Measurements from ENCODE around the gene NUSAP1. TPM values are rescaled to one million over a fixed set of nuclear protein-coding genes. Genes with fewer than 3 reads are reported as not detected.
"Not testable (repeated sequence)": the region's sequence is repeated elsewhere in the genome, so short reads cannot be mapped to it uniquely, and the experiment has no call there.

NUSAP1 gene
- total RNA-seq, 1 experiment from 2014 or later, result 88.0 TPM

DNA sequence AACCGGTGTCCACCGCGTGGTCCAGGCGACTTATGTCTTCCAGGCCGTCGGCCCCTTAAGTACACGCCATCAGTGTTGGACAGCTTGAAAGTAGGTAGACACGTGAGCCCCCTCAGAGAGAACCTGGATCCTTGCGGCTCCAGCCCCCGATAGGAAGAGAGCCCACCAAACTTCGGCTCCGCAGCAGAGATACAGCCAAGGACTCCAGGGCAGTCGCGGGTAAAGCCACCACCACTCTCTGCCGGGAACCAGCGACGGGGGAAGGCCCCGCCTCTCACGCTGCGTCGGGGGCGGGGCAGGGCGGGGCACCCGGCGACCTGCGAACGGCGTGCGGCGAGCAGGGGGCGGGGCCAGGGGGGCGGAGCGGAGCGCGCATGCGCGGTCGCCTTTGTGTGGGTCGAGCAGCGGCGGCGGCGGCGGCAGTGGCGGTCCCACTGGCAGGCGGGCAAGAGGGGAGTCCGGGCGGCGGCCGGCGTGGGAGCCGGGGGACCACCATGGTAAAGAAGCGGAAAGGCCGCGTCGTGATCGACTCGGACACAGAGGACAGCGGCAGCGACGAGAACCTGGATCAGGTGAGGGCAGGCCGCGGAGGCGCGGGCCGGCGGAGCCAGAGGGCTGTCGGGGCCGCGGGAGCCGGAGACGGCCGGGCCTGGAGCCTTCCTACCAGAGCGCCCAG lies 84.2 kb downstream of the NUSAP1 start, which contains the start of gene RTF1:
Gene RTF1, plus strand, starts transcription at position 354 of the 676 bp plus-strand sequence. Its CDS starts 21 bp downstream, at position 375.
- CTCF ChIA-PET, result no interaction called here
- H3K4me1 Mint-ChIP-seq (ENCODE audit: low read depth, unreplicated experiment), result no peaks in the 10 kb centered on the region
- peaks cover 20% of the 10 kb centered on the region for H3K36me3 Mint-ChIP-seq (ENCODE audit: insufficient read depth, unreplicated experiment)
- DNase-seq, result peak; percentile 92
- no peaks in the 10 kb centered on the region for H3K9me3 Mint-ChIP-seq (ENCODE audit: low read depth, unreplicated experiment)
- H3K4me3 Mint-ChIP-seq (ENCODE audit: low read depth, unreplicated experiment), result peak within 1 kb of the TSS; percentile 84
- BruUV-seq (replicated peaks), result no TSS peak
- intact Hi-C loops (cut with micrococcal nuclease; ENCODE audit: unreplicated experiment), result no loop called here
- no peak for TF ChIP-seq CTCF (IDR thresholded peaks at IDR 0.05; ENCODE audit: unreplicated experiment)
- no peaks in the 10 kb centered on the region for H3K27me3 Mint-ChIP-seq (ENCODE audit: unreplicated experiment)
- peak within 1 kb of the TSS; percentile 22 for H3K27ac Mint-ChIP-seq (ENCODE audit: unreplicated experiment)

DNA sequence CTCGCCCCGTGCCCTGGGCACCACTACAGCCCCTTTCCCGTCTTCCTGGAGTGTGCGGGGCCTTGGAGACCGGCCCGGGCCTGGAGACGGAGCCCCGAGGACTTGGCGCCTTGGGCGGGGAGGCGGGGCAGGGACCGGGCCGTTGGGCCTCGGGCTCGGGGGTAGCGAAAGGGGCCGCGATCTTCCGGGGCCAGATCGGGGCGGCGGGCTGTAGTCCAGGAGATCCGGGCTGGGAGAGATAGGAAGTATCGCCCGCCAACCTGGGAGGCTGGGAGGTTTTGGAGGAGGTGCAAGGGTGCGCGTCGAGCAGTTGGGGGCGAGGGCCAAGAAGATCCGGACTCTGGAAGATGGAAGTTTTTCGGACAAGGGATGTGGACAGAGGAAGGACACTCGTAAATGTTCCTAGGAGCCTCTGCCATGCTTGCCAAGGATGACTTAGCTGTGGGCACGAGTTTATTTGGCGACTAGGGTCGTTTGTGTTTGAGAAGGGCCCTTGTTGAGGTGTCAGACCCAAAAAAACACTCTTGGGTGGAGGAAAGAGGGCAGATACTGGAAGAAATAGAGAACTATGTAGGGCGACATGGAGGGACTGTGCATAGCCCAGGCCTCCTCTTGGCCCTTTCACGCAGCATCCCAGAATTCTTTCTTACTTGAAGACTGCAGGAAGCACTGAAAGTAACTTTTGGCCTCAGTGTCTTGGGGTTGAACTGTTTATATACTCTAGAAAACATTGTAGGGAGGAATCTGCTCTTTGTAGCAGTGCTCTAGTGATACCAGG lies 84.9 kb downstream of the NUSAP1 start:
- DNase-seq, result no peak
- H3K4me1 Mint-ChIP-seq (ENCODE audit: low read depth, unreplicated experiment), result no peaks in the 10 kb centered on the region
- intact Hi-C loops (cut with micrococcal nuclease; ENCODE audit: unreplicated experiment), result no loop called here
- H3K27ac Mint-ChIP-seq (ENCODE audit: unreplicated experiment), result peak overlapping the region; percentile 22
- TF ChIP-seq CTCF (IDR thresholded peaks at IDR 0.05; ENCODE audit: unreplicated experiment), result no peak
- peaks cover 20% of the 10 kb centered on the region for H3K36me3 Mint-ChIP-seq (ENCODE audit: insufficient read depth, unreplicated experiment)
- BruUV-seq (replicated peaks), result no TSS peak
- CTCF ChIA-PET, result no interaction called here
- peak overlapping the region; percentile 84 for H3K4me3 Mint-ChIP-seq (ENCODE audit: low read depth, unreplicated experiment)
- H3K9me3 Mint-ChIP-seq (ENCODE audit: low read depth, unreplicated experiment), result no peaks in the 10 kb centered on the region
- no peaks in the 10 kb centered on the region for H3K27me3 Mint-ChIP-seq (ENCODE audit: unreplicated experiment)

- Mint-ChIP-seq H3K27me3 (ENCODE audit: unreplicated experiment) (no peaks in the 10 kb centered on the region), H3K9me3 (ENCODE audit: low read depth, unreplicated experiment) (no peaks in the 10 kb centered on the region), H3K36me3 (ENCODE audit: insufficient read depth, unreplicated experiment) (no peaks in the 10 kb centered on the region), H3K4me1 (ENCODE audit: low read depth, unreplicated experiment) (peaks cover 1% of the 10 kb centered on the region), H3K27ac (ENCODE audit: unreplicated experiment) (no peak overlapping the region), H3K4me3 (ENCODE audit: low read depth, unreplicated experiment) (no peak overlapping the region)
- no peak for TF ChIP-seq CTCF (IDR thresholded peaks at IDR 0.05; ENCODE audit: unreplicated experiment)
- intact Hi-C loops (cut with micrococcal nuclease; ENCODE audit: unreplicated experiment), result no loop called here
- CTCF ChIA-PET, result no interaction called here
- DNase-seq, result no peak
- BruUV-seq (replicated peaks), result no TSS peak
Observed at GRCh38 chr15:41423979-41424659, 91.4 kb downstream of the NUSAP1 start.

DNA sequence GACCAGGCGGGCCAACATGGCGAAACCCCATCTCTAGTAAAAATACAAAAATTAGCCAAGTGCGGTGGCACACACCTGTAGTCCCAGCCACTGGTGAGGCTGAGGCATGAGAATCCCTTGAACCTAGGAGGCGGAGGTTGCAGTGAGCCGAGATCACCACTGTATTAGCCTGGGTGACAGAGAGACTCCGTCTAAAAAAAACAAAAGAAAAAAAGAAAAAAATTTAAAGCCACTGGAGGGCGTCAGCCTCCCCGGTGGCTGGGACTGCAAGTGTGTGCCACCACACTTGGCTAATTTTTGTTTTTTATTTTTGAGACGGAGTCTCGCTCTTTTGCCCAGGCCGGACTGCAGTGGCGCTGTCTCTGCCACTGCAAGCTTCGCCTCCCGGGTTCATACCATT lies 92.1 kb downstream of the NUSAP1 start:
- no peaks in the 10 kb centered on the region for H3K36me3 Mint-ChIP-seq (ENCODE audit: insufficient read depth, unreplicated experiment)
- no peak overlapping the region for H3K27ac Mint-ChIP-seq (ENCODE audit: unreplicated experiment)
- TF ChIP-seq CTCF (IDR thresholded peaks at IDR 0.05; ENCODE audit: unreplicated experiment), result no peak
- DNase-seq, result no peak
- no TSS peak for BruUV-seq (replicated peaks)
- H3K4me1 Mint-ChIP-seq (ENCODE audit: low read depth, unreplicated experiment), result peaks cover 8% of the 10 kb centered on the region
- no peak overlapping the region for H3K4me3 Mint-ChIP-seq (ENCODE audit: low read depth, unreplicated experiment)
- H3K9me3 Mint-ChIP-seq (ENCODE audit: low read depth, unreplicated experiment), result no peaks in the 10 kb centered on the region
- H3K27me3 Mint-ChIP-seq (ENCODE audit: unreplicated experiment), result no peaks in the 10 kb centered on the region
- intact Hi-C loops (cut with micrococcal nuclease; ENCODE audit: unreplicated experiment), result no loop called here
- CTCF ChIA-PET, result no interaction called here

GRCh38 chr15:41425907-41426306 lies 93.2 kb downstream of the NUSAP1 start:
- CTCF ChIA-PET; H3K27ac Mint-ChIP-seq (ENCODE audit: unreplicated experiment); BruUV-seq (replicated peaks); DNase-seq; H3K4me3 Mint-ChIP-seq (ENCODE audit: low read depth, unreplicated experiment); H3K27me3 Mint-ChIP-seq (ENCODE audit: unreplicated experiment); H3K36me3 Mint-ChIP-seq (ENCODE audit: insufficient read depth, unreplicated experiment); intact Hi-C loops (cut with micrococcal nuclease; ENCODE audit: unreplicated experiment); H3K4me1 Mint-ChIP-seq (ENCODE audit: low read depth, unreplicated experiment); H3K9me3 Mint-ChIP-seq (ENCODE audit: low read depth, unreplicated experiment): not testable (repeated sequence)

All from Calu3 (cell line).